Activated T-cell treated with anti-CD3 and anti-CD28 coated beads, Interleukin-2, amount 50 U/mL, for 72 hours (primary cell): ENCODE data around the gene SLC4A1. TPM values are rescaled to one million over a fixed set of nuclear protein-coding genes. Genes with fewer than 3 reads are reported as not detected.

Experiments
- ATAC-seq, 2 donors: fragments of 150-1000 bp; cut with Tn5 transposase; replicated peaks in 1 of 2; 2 replicates each; pipeline ENCODE4 v1.10.0; 2021; ENCODE audit warnings: moderate library complexity in 2 of 2, mild to moderate bottlenecking in 1 of 2
- DNase-seq, 2 donors: peaks; one replicate each; pipeline ENCODE4 v3.0.0; 2021 to 2022; ENCODE audit warnings: mixed read lengths in 1 of 2
- H3K27ac Mint-ChIP-seq: one replicate; pipeline ENCODE4 v1.8.0; 2022; ENCODE audit warnings: mild to moderate bottlenecking, moderate library complexity, mixed read lengths
- H3K27me3 Mint-ChIP-seq: one replicate; pipeline ENCODE4 v1.8.0; 2022; ENCODE audit warnings: low read depth, mixed read lengths
- H3K36me3 Mint-ChIP-seq, 2 donors: one replicate each; pipeline ENCODE4 v1.8.0; 2022; ENCODE audit warnings: mixed read lengths in 2 of 2, mild to moderate bottlenecking in 1 of 2; ENCODE audit not compliant: insufficient read depth in 2 of 2
- H3K4me1 Mint-ChIP-seq: one replicate; pipeline ENCODE4 v1.8.0; 2022; ENCODE audit warnings: low read depth, mixed read lengths
- H3K4me3 Mint-ChIP-seq, 2 donors: one replicate each; pipeline ENCODE4 v1.8.0; 2022; ENCODE audit warnings: mild to moderate bottlenecking in 2 of 2, mixed read lengths in 2 of 2, moderate library complexity in 2 of 2
- H3K9me3 Mint-ChIP-seq, 2 donors: one replicate each; pipeline ENCODE4 v1.8.0; 2022; ENCODE audit warnings: mixed read lengths in 2 of 2
- total RNA-seq, 2 donors: library from RNA; stranded (reverse); gene quantifications; one replicate each; pipeline ENCODE4 v1.2.3, GENCODE V29; 2022

Gene SLC4A1
- total RNA-seq, 2 donors from 2014 or later: not detected

- Mint-ChIP-seq H3K4me1 (peaks cover 59% of the 10 kb centered on the region), H3K27ac (peak overlapping the region; percentile 84), H3K9me3 (no peaks in the 10 kb centered on the region), H3K4me3 (peak overlapping the region; percentile 85 to 89), H3K36me3 (peaks cover 20 to 36% of the 10 kb centered on the region in 2 donors), H3K27me3 (no peaks in the 10 kb centered on the region)
- DNase-seq (peak; percentile 94 to 97), ATAC-seq (peak; percentile 91 to 92)
These were observed 57.4 kb downstream of the SLC4A1 start for GRCh38 chr17:44210342-44211192.

DNA sequence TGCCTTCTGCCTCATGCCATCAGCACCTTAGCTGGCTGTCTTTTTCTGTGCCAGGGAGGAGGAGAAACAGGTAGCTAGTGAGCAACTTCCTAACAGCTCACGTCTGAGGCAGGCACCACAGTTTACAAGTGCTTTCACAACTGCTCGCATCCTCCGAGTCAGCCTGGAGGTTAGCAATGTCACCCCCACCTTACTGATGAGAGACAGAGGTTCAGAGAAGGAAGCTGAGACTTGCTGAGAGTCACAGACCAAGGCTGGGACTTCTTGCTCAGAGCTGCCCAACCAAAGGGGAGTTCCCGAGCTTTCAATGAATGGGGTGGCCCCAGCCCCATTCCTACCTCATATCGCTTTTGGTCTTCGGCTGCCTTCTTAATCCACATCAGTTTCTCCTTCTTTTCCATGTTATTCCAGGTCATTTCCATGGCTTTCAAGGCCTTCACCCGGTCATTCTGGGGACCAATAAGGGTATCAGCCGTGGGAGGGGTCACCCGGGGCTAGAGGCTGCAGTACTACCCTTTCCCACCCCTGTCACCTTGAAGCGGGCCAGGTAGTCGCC, 58.1 kb downstream of the SLC4A1 start:
- Mint-ChIP-seq H3K36me3 (peaks cover 18 to 34% of the 10 kb centered on the region in 2 donors), H3K27ac (peak overlapping the region; percentile 84), H3K4me1 (peaks cover 54% of the 10 kb centered on the region), H3K4me3 (peak overlapping the region; percentile 85 to 89), H3K9me3 (no peaks in the 10 kb centered on the region), H3K27me3 (no peaks in the 10 kb centered on the region)
- ATAC-seq (peak; percentile 85 to 86), DNase-seq (peak; percentile 74)

DNA sequence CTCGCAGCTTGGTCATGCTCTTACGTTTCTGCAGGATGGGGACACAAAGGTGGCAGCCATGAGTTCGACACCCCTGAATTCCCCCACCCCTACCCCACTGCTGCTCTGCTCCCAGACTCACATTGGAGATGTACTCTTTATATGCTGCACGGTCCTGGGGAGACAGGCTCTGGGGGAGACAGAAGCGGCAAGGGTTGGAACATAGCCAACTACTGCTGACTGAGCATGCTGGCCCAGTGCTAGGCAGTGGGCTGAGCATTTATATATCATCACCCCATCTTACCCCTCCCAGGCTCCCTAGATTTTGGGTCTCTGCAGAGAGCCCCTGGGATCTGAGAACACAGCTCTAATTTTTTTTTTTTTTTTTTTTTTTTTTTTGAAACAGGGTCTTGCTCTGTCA, 60.2 kb downstream of the SLC4A1 start:
- Mint-ChIP-seq H3K4me3 (no peak overlapping the region), H3K27ac (peak overlapping the region; percentile 71), H3K36me3 (peaks cover 8 to 21% of the 10 kb centered on the region in 2 donors), H3K4me1 (peaks cover 53% of the 10 kb centered on the region), H3K27me3 (no peaks in the 10 kb centered on the region), H3K9me3 (no peaks in the 10 kb centered on the region)
- no peak for DNase-seq
- no peak for ATAC-seq

GRCh38 chr17:44207319-44207718, 60.6 kb downstream of the SLC4A1 start:
- H3K4me1 Mint-ChIP-seq: peaks cover 53% of the 10 kb centered on the region
- H3K27ac Mint-ChIP-seq: no peak overlapping the region

DNA sequence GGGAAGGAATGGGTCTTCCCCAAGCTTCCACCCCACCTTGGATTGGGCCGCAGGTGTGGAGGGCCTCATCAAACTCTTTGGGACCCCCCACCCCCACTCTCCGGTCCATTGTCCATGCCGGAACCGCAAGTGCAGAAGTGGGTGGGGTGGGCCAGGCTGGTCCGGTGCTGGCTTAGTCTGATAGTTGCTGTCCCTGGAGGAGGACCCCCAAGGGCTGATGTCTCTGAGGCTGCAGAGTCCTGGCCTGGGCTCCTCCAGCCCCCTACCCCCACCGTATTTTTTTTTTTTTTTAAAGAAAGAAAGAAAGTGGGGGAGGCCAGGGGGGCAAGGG, 61.1 kb downstream of the SLC4A1 start:
- H3K27me3 Mint-ChIP-seq: no peaks in the 10 kb centered on the region
- H3K9me3 Mint-ChIP-seq: no peaks in the 10 kb centered on the region
- DNase-seq (no peak), ATAC-seq (no peak)
- peaks cover 8 to 20% of the 10 kb centered on the region in 2 donors for H3K36me3 Mint-ChIP-seq
- H3K27ac Mint-ChIP-seq: no peak overlapping the region
- H3K4me3 Mint-ChIP-seq: no peak overlapping the region
- H3K4me1 Mint-ChIP-seq: peaks cover 52% of the 10 kb centered on the region

More at GRCh38 chr17:44207319-44207718, 60.6 kb downstream of the SLC4A1 start:
- Mint-ChIP-seq H3K4me3 (no peak overlapping the region), H3K27me3 (no peaks in the 10 kb centered on the region), H3K9me3 (no peaks in the 10 kb centered on the region), H3K36me3 (peaks cover 8 to 20% of the 10 kb centered on the region in 2 donors)
- ATAC-seq (no peak), DNase-seq (no peak)

- Mint-ChIP-seq H3K4me1 (peaks cover 48% of the 10 kb centered on the region), H3K4me3 (no peak overlapping the region), H3K9me3 (no peaks in the 10 kb centered on the region), H3K27me3 (no peaks in the 10 kb centered on the region), H3K27ac (no peak overlapping the region), H3K36me3 (peaks cover 8 to 20% of the 10 kb centered on the region in 2 donors)
- ATAC-seq (no peak), DNase-seq (no peak)
These were observed 61.7 kb downstream of the SLC4A1 start for GRCh38 chr17:44205962-44206824.

DNA sequence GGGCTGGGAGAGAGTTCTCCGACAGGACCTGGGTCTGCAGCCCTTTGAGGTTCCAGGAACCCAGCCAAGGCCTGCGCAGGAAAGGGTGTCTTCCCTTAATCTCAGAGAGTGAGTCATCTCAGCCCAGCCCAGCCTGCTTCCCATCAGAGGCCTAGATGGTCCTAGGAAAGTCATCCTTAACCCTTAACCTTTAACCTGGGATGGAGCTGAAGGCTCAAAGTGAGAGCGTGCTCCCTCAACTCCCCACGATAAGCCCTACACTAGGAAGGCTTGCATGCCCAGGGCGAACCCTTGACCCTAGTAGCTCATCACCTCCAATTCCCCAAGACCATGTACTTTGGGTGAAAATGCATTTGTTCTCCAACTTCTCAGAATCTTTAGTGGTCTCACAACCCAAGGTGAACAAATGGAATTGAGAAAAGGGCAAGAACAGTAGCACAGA, 63.5 kb downstream of the SLC4A1 start:
- H3K4me3 Mint-ChIP-seq: no peak overlapping the region
- no peaks in the 10 kb centered on the region for H3K9me3 Mint-ChIP-seq
- no peak for ATAC-seq
- no peaks in the 10 kb centered on the region for H3K27me3 Mint-ChIP-seq
- peaks cover 45% of the 10 kb centered on the region for H3K4me1 Mint-ChIP-seq
- peaks cover 7 to 14% of the 10 kb centered on the region in 2 donors for H3K36me3 Mint-ChIP-seq
- H3K27ac Mint-ChIP-seq: no peak overlapping the region
- DNase-seq: no peak

GRCh38 chr17:44203731-44204440, 64.0 kb downstream of the SLC4A1 start:
- Mint-ChIP-seq H3K4me1 (peaks cover 39% of the 10 kb centered on the region), H3K27me3 (no peaks in the 10 kb centered on the region), H3K9me3 (no peaks in the 10 kb centered on the region), H3K27ac (peak overlapping the region; percentile 52), H3K4me3 (no peak overlapping the region), H3K36me3 (peaks cover 7 to 12% of the 10 kb centered on the region in 2 donors)
- no peak for ATAC-seq
- peak; percentile 66 for DNase-seq

GRCh38 chr17:44202756-44203155, 65.2 kb downstream of the SLC4A1 start:
- Mint-ChIP-seq H3K27me3 (no peaks in the 10 kb centered on the region), H3K4me1 (peaks cover 34% of the 10 kb centered on the region), H3K27ac (no peak overlapping the region), H3K9me3 (no peaks in the 10 kb centered on the region), H3K36me3 (peaks cover 3 to 5% of the 10 kb centered on the region in 2 donors), H3K4me3 (no peak overlapping the region)
- no peak for ATAC-seq
- no peak for DNase-seq

DNA sequence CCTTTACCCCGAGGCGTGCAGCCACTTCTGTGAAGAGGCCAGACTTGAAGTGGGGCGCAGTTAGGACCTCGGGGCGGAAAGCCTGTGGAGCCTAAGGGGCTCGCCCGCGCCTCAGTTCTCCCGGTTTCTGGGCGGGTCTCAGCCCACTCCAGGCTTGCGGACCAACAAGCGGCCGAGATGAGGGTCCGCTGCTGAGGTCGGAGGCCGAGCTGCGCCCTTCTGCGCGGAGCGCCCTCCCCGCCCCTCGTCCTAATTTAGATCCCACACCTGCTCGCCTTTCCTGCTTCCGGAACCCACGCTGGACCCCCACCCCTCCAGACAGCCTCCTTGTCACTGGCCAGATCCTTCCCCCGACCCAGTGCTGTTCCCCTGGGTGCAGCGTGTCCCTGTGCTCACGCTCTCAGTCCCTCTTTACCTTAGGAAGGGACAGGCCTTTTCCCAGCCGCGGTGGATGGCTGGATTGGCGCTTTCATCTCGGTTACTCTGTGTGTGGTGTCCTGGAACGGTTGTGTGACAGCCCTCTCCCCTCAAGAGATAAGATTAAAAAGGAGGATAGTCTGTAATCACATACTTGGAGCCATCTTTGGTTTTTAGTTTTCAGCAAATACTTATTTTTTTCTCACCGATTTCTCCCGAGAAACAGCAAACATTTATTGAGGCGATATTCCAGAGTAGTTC, 67.3 kb downstream of the SLC4A1 start:
- peaks cover 50% of the 10 kb centered on the region for H3K4me1 Mint-ChIP-seq
- H3K27ac Mint-ChIP-seq: peak overlapping the region; percentile 95
- ATAC-seq: no peak
- peaks cover under 1 to 5% of the 10 kb centered on the region in 2 donors for H3K36me3 Mint-ChIP-seq
- no peak for DNase-seq
- no peaks in the 10 kb centered on the region for H3K27me3 Mint-ChIP-seq
- no peaks in the 10 kb centered on the region for H3K9me3 Mint-ChIP-seq
- peak overlapping the region; percentile 92 to 95 for H3K4me3 Mint-ChIP-seq

GRCh38 chr17:44199553-44200477, 68.1 kb downstream of the SLC4A1 start, which contains the start of gene ATXN7L3:
ATXN7L3 (minus strand) TSS chr17:44199884; CDS start chr17:44198070, 1,814 bp downstream.
- peak; percentile 98 to 99 for DNase-seq
- Mint-ChIP-seq H3K4me1 (peaks cover 50% of the 10 kb centered on the region), H3K9me3 (no peaks in the 10 kb centered on the region), H3K36me3 (peaks cover 7% of the 10 kb centered on the region in 2 donors), H3K4me3 (peak within 1 kb of the TSS; percentile 92 to 95), H3K27me3 (no peaks in the 10 kb centered on the region), H3K27ac (peak within 1 kb of the TSS; percentile 95)
- peak; percentile 82 for ATAC-seq
